Kidney epithelial cell (primary cell): ENCODE results near the gene C2CD5. TPM values are rescaled to one million over a fixed set of nuclear protein-coding genes. Genes with fewer than 3 reads are reported as not detected.

Source experiments
- DNase-seq: peaks from one replicate; pipeline ENCODE4 v3.0.0-alpha.2; 2010; ENCODE audit warnings: low read depth
- H3K27me3 ChIP-seq: 2 replicates; pipeline ENCODE4 v1.6.0; 2011; ENCODE audit warnings: low read length; ENCODE audit not compliant: control insufficient read depth, insufficient read depth
- H3K36me3 ChIP-seq: 2 replicates; pipeline ENCODE4 v1.5.1; 2011; ENCODE audit warnings: low read length; ENCODE audit not compliant: control insufficient read depth, insufficient read depth
- H3K4me3 ChIP-seq: 2 replicates; pipeline ENCODE4 v1.5.1; 2011; ENCODE audit warnings: low read depth, mild to moderate bottlenecking, control low read depth, low read length
- total RNA-seq: library from RNA; depleted of rRNA; stranded (reverse); fragments of >200 nt; gene quantifications from 2 replicates; pipeline ENCODE4 v1.2.3, GENCODE V29; 2015
- TF ChIP-seq, protein P1 (sequence below): IDR thresholded peaks from 2 replicates; pipeline ENCODE4 v1.5.1; 2011; ENCODE audit warnings: mild to moderate bottlenecking, moderate library complexity, low read length, control low read depth, inconsistent platforms; ENCODE audit not compliant: insufficient read depth, poor library complexity, severe bottlenecking

C2CD5 gene, protein sequence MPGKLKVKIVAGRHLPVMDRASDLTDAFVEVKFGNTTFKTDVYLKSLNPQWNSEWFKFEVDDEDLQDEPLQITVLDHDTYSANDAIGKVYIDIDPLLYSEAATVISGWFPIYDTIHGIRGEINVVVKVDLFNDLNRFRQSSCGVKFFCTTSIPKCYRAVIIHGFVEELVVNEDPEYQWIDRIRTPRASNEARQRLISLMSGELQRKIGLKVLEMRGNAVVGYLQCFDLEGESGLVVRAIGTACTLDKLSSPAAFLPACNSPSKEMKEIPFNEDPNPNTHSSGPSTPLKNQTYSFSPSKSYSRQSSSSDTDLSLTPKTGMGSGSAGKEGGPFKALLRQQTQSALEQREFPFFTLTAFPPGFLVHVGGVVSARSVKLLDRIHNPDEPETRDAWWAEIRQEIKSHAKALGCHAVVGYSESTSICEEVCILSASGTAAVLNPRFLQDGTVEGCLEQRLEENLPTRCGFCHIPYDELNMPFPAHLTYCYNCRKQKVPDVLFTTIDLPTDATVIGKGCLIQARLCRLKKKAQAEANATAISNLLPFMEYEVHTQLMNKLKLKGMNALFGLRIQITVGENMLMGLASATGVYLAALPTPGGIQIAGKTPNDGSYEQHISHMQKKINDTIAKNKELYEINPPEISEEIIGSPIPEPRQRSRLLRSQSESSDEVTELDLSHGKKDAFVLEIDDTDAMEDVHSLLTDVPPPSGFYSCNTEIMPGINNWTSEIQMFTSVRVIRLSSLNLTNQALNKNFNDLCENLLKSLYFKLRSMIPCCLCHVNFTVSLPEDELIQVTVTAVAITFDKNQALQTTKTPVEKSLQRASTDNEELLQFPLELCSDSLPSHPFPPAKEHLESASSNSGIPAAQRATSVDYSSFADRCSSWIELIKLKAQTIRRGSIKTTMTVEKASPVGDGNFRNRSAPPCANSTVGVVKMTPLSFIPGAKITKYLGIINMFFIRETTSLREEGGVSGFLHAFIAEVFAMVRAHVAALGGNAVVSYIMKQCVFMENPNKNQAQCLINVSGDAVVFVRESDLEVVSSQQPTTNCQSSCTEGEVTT
- total RNA-seq = 15.1 and 19.3 TPM in 2 replicates

DNA sequence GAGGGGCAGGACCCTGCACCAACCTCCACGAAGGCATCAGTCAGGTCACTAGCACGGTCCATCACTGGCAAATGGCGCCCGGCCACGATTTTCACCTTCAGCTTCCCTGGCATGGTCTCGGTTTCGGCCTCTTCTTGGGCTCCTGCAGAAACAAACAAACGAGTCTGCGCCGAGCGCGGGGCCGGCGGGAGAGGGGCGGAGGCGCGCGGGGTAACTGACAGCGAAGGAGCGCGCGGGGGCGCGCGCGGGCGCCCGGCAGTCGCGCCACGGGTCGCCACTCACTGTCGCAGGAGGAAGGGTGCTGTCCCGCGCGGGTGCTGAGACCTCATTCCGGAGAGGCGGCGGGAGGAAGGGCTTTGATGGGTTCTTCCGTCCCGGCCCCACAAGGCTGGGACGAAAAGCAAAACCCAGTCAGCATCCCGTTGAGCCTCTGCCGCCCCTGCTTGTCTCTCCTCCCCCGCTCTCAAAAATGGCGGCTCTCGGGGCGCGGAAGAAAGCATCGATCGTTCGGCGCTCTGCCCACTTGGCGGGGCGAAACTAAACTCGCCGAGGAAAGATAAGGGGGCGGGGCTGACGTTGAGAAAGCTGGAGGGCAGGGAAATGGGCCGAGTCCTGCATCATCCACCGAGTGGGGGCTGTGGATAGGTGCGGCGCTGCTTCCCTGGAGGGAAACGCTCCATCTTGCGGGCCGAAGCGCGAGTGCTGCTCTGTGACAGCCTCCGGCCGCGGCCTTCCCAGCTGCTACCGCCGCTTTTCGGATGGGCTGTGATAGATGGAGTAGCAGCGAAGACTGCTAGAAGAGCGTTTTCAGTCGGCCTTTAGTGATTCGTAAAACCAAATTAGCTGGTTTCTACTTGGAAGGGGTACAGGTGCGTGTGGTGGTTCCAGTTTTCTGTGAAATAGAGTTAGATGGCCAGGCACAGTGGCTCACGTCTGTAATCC lies at the start of gene C2CD5:
TSS of gene C2CD5 (minus strand) at position 505 of the 942 bp plus-strand sequence. CDS start at position 113, 392 bp downstream.
- peak; percentile 81 for DNase-seq
- Histone ChIP-seq H3K36me3 (no peaks in the 10 kb centered on the region), H3K4me3 (peak within 1 kb of the TSS; percentile 85), H3K27me3 (no peaks in the 10 kb centered on the region)
- TF ChIP-seq, protein P1, sequence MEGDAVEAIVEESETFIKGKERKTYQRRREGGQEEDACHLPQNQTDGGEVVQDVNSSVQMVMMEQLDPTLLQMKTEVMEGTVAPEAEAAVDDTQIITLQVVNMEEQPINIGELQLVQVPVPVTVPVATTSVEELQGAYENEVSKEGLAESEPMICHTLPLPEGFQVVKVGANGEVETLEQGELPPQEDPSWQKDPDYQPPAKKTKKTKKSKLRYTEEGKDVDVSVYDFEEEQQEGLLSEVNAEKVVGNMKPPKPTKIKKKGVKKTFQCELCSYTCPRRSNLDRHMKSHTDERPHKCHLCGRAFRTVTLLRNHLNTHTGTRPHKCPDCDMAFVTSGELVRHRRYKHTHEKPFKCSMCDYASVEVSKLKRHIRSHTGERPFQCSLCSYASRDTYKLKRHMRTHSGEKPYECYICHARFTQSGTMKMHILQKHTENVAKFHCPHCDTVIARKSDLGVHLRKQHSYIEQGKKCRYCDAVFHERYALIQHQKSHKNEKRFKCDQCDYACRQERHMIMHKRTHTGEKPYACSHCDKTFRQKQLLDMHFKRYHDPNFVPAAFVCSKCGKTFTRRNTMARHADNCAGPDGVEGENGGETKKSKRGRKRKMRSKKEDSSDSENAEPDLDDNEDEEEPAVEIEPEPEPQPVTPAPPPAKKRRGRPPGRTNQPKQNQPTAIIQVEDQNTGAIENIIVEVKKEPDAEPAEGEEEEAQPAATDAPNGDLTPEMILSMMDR = peak; percentile 34

DNA sequence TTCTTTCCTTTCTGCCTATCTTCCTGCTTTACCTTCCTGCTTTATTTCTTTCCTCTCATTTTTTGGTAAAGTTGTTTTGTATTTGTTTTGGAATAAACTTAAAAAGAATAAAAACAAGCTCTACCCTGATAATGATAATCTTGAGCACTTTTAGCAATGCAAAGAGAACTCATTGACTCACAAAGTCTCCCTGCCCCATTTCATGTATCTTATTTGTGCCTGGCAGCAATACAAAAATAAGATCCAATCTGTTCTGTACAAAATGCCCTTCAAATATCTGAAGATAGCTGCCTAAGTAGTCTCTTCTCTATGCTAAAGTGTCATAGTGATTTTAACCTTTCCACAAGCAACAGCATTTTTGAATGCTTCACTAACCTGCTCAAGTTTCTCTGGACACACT lies 49.5 kb upstream of the C2CD5 start:
- DNase-seq = no peak
- H3K4me3 ChIP-seq = no peak overlapping the region
- H3K36me3 ChIP-seq = no peaks in the 10 kb centered on the region

DNA sequence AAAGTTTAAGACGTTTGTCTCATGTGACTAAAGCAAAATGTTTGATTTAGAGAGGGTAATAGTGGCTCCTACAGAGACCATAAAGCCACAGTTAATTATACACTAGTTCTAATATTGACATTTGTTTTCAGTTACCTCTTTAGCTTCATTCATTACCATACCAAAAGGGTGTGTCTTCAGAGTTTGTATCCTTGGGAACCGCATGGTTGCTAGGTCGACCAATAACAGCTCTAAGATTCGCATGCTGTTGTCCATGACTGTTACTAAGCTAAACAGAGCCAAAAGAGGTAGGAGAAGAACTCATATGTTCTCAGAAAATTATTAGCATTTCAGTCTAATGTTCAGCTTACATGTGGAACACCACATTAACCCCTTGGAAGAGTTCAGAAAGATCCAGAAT lies 44.5 kb upstream of the C2CD5 start:
- no peak for DNase-seq
- TF ChIP-seq, protein P1 = no peak
- no peak overlapping the region for H3K4me3 ChIP-seq
- H3K36me3 ChIP-seq = no peaks in the 10 kb centered on the region
- no peaks in the 10 kb centered on the region for H3K27me3 ChIP-seq

More for the DNA sequence above, 49.5 kb upstream of the C2CD5 start:
- TF ChIP-seq, protein P1 = no peak
- no peaks in the 10 kb centered on the region for H3K27me3 ChIP-seq

DNA sequence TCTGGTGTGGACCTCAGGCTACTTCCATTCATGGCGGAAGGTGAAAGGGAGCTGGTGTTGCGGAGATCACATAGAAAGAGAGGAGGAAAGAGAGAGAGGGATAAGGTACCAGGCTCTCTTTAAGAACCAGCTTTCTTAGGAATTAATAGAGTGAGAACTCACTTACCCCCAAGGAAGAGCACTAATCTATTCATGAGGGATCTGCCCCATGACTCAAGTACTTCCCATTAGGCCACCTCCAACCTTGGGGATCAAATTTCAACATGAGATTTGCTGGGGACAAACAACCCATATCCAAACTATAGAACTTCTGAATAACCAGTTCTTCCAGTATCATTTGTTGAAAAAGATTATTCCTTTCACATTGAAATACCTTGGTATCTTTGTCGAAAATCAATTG lies 34.0 kb upstream of the C2CD5 start:
- DNase-seq = no peak
- Histone ChIP-seq H3K36me3 (no peaks in the 10 kb centered on the region), H3K27me3 (no peaks in the 10 kb centered on the region), H3K4me3 (no peak overlapping the region)
- TF ChIP-seq, protein P1 = no peak

DNA sequence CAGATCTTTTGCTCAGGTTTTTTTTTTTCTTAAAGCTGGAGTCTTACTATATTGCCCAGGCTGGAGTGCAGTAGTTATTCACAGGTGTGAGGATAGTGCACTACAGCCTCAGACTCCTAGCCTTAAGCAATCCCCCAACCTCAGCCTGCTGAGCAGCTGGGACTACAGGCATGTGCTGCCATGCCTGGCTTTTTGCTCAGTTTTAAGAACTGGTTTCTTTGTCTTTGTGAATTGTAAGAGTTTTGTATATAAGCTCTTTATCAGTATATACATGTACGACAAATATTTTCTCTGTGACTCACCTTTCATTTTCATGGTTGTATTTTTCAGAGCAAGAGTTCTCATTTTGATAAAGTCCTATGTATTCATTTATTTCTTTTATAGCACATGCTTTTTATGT lies 33.3 kb upstream of the C2CD5 start:
- Histone ChIP-seq H3K27me3 (no peaks in the 10 kb centered on the region), H3K4me3 (no peak overlapping the region), H3K36me3 (no peaks in the 10 kb centered on the region)
- TF ChIP-seq, protein P1 = no peak
- no peak for DNase-seq
